Measurements from ENCODE around the gene DTD1. TPM values are rescaled to one million over a fixed set of nuclear protein-coding genes. Genes with fewer than 3 reads are reported as not detected.
A peak's percentile ranks its signal among the peaks of the same experiment; 100 is the strongest.

DTD1 gene
- total and polyA plus RNA-seq, 11 donors: 8.0 to 30.3 (median 15.6) TPM

GRCh38 chr20:18577942-18578341, 9.9 kb upstream of the DTD1 start:
- intact Hi-C loops (cut with DNase I): no loop called here
- no peak for TF ChIP-seq POLR2A (IDR thresholded peaks at IDR 0.05)
- TF ChIP-seq, protein P1, sequence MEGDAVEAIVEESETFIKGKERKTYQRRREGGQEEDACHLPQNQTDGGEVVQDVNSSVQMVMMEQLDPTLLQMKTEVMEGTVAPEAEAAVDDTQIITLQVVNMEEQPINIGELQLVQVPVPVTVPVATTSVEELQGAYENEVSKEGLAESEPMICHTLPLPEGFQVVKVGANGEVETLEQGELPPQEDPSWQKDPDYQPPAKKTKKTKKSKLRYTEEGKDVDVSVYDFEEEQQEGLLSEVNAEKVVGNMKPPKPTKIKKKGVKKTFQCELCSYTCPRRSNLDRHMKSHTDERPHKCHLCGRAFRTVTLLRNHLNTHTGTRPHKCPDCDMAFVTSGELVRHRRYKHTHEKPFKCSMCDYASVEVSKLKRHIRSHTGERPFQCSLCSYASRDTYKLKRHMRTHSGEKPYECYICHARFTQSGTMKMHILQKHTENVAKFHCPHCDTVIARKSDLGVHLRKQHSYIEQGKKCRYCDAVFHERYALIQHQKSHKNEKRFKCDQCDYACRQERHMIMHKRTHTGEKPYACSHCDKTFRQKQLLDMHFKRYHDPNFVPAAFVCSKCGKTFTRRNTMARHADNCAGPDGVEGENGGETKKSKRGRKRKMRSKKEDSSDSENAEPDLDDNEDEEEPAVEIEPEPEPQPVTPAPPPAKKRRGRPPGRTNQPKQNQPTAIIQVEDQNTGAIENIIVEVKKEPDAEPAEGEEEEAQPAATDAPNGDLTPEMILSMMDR (IDR thresholded peaks at IDR 0.05): no peak
- ATAC-seq (no peak), DNase-seq (no peak)
- Histone ChIP-seq H3K27me3 (no peaks in the 10 kb centered on the region), H3K4me1 (no peaks in the 10 kb centered on the region), H3K27ac (no peak overlapping the region), H3K4me3 (no peak overlapping the region), H3K9me3 (no peaks in the 10 kb centered on the region), H3K36me3 (no peaks in the 10 kb centered on the region)
- WGBS, 4 donors: 73 to 89% (median 86%) methylated on average over 6 of the region's 6 CpGs

DNA sequence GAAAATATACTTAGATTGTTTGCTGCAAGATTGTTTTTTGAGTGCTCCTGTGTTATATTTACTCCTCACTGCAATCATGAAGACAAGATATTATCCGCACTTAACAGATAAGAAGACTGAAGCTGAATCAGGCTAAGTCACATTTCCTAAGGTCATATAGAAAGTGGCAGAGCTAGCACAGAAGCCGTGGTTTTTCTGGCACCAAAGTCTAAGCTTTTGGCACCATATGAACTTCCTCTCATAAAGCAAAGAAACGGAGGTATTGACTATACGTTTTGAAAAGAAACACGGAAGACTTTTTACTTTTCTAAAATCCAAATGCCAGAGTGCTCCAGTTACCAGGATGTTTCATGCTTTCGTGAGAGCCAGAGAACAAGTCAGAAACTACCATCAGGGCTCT, 9.3 kb upstream of the DTD1 start:
- DNase-seq: no peak
- H3K36me3 ChIP-seq: no peaks in the 10 kb centered on the region
- H3K4me3 ChIP-seq: no peak overlapping the region
- TF ChIP-seq POLR2A (IDR thresholded peaks at IDR 0.05): no peak
- TF ChIP-seq, protein P1 (IDR thresholded peaks at IDR 0.05): no peak
- H3K4me1 ChIP-seq: no peaks in the 10 kb centered on the region
- no peak overlapping the region for H3K27ac ChIP-seq
- ATAC-seq: no peak
- H3K27me3 ChIP-seq: no peaks in the 10 kb centered on the region
- 57 to 62% (median 60%) methylated on average over 6 of the region's 6 CpGs for WGBS, 4 donors
- intact Hi-C loops (cut with DNase I): no loop called here
- no peaks in the 10 kb centered on the region for H3K9me3 ChIP-seq

GRCh38 chr20:18580012-18580411, 7.8 kb upstream of the DTD1 start:
- ATAC-seq (no peak), DNase-seq (no peak)
- intact Hi-C loops (cut with DNase I): loop anchor here in 3 of 10 donors (10.0 kb wide), 3 partner anchors 215 to 1065 kb away; partner anchors contain the start of gene ZNF133 (in 1 of the 3)
- no peak for TF ChIP-seq POLR2A (IDR thresholded peaks at IDR 0.05)
- Histone ChIP-seq H3K4me1 (no peaks in the 10 kb centered on the region), H3K4me3 (no peak overlapping the region), H3K36me3 (no peaks in the 10 kb centered on the region), H3K27ac (no peak overlapping the region), H3K27me3 (no peaks in the 10 kb centered on the region), H3K9me3 (no peaks in the 10 kb centered on the region)
- WGBS, 4 donors: 92 to 95% (median 93%) methylated on average over 4 of the region's 4 CpGs

- Histone ChIP-seq H3K27ac (no peak overlapping the region), H3K9me3 (peaks cover 0 to 5% (median 0%) of the 10 kb centered on the region in 12 donors), H3K36me3 (no peaks in the 10 kb centered on the region), H3K27me3 (no peaks in the 10 kb centered on the region), H3K4me1 (peaks cover 0 to 16% (median 6%) of the 10 kb centered on the region in 12 donors), H3K4me3 (no peak overlapping the region)
- TF ChIP-seq, protein P1 (IDR thresholded peaks at IDR 0.05): no peak
- no peak for TF ChIP-seq POLR2A (IDR thresholded peaks at IDR 0.05)
- DNase-seq (no peak), ATAC-seq (no peak)
- intact Hi-C loops (cut with DNase I): loop anchor here in 3 of 10 donors (10.0 kb wide), 3 partner anchors 210 to 1070 kb away; partner anchors contain the start of gene ZNF133 (in 1 of the 3)
- 85 to 96% (median 91%) methylated on average over 2 of the region's 2 CpGs for WGBS, 4 donors
These were observed 2.7 kb upstream of the DTD1 start for GRCh38 chr20:18585134-18585533.

- Histone ChIP-seq H3K4me1 (peaks cover 0 to 16% (median 6%) of the 10 kb centered on the region in 12 donors), H3K27ac (peak overlapping the region in 8 of 12 donors; percentile 77 to 90 (median 80)), H3K27me3 (no peaks in the 10 kb centered on the region), H3K36me3 (peaks cover 0 to 1% (median 0%) of the 10 kb centered on the region in 9 donors), H3K9me3 (peaks cover 0 to 5% (median 0%) of the 10 kb centered on the region in 12 donors), H3K4me3 (peak overlapping the region; percentile 71 to 98 (median 88))
- TF ChIP-seq, protein P1 (IDR thresholded peaks at IDR 0.05): no peak
- TF ChIP-seq POLR2A (IDR thresholded peaks at IDR 0.05): no peak
- DNase-seq: no peak
- 6 to 10% (median 9%) methylated on average over 18 of the region's 18 CpGs for WGBS, 4 donors
- intact Hi-C loops (cut with DNase I): loop anchor here in 3 of 10 donors (10.0 kb wide), 3 partner anchors 206 to 1074 kb away; partner anchors contain the start of gene ZNF133 (in 1 of the 3)
- ATAC-seq: no peak
These were observed 700 bp downstream of the DTD1 start for GRCh38 chr20:18588574-18588933.

Measured in heart left ventricle (tissue), 16 donors.